GM12878 (cell line): ENCODE data around the gene VRK3. TPM values are rescaled to one million over a fixed set of nuclear protein-coding genes. Genes with fewer than 3 reads are reported as not detected.

Experiments
- BACH1 ChIP-seq: fragments of 450-650 bp; IDR thresholded peaks from 2 replicates; pipeline ENCODE4 v1.6.1; 2017; ENCODE audit warnings: mild to moderate bottlenecking, borderline replicate concordance
- CHD2 ChIP-seq: IDR thresholded peaks from 2 replicates; pipeline ENCODE4 v1.6.1; 2011; ENCODE audit warnings: low read depth, low read length, improper control_type of control experiment, borderline replicate concordance
- EP300 ChIP-seq, 2 experiments: fragments of 150-350 bp in 1 of 2; IDR thresholded peaks; 2 replicates each; pipeline ENCODE4 v1.6.1; 2011 to 2012; ENCODE audit warnings: low read depth in 2 of 2, low read length in 2 of 2, borderline replicate concordance in 1 of 2, improper control_type of control experiment in 1 of 2, inconsistent platforms in 1 of 2; ENCODE audit not compliant: control insufficient read depth in 1 of 2
- ESRRA ChIP-seq: IDR thresholded peaks from 2 replicates; pipeline ENCODE4 v1.6.1; 2012; ENCODE audit warnings: mild to moderate bottlenecking, low read length, improper control_type of control experiment
- GATAD2B ChIP-seq: fragments of 450-650 bp; conservative IDR thresholded peaks from 2 replicates; pipeline ENCODE4 v1.6.1; 2017; ENCODE audit warnings: low read depth, mild to moderate bottlenecking, moderate library complexity
- HSF1 ChIP-seq: fragments of 150-350 bp; IDR thresholded peaks from 2 replicates; pipeline ENCODE4 v1.6.1; 2014; ENCODE audit warnings: mild to moderate bottlenecking, low read depth, low read length
- LARP7 ChIP-seq: fragments of 450-650 bp; IDR thresholded peaks from 2 replicates; pipeline ENCODE4 v1.6.1; 2017; ENCODE audit warnings: mild to moderate bottlenecking
- MYB ChIP-seq: fragments of 150-350 bp; IDR thresholded peaks from 2 replicates; pipeline ENCODE4 v1.6.1; 2014; ENCODE audit warnings: mild to moderate bottlenecking, low read depth, low read length, borderline replicate concordance
- RAD51 ChIP-seq: fragments of 450-650 bp; IDR thresholded peaks from 2 replicates; pipeline ENCODE4 v1.6.1; 2016; ENCODE audit warnings: moderate library complexity, mild to moderate bottlenecking, inconsistent platforms
- RCOR1 ChIP-seq: conservative IDR thresholded peaks from 2 replicates; pipeline ENCODE4 v1.6.1; 2012; ENCODE audit warnings: low read depth, low read length, improper control_type of control experiment
- REST ChIP-seq: IDR thresholded peaks from 2 replicates; pipeline ENCODE4 v1.6.1; 2012; ENCODE audit warnings: mild to moderate bottlenecking, low read depth, low read length
- SREBF2 ChIP-seq: IDR thresholded peaks from 2 replicates; pipeline ENCODE4 v1.6.1; 2012; ENCODE audit warnings: mild to moderate bottlenecking, low read length
- STAT1 ChIP-seq: fragments of 450-650 bp; conservative IDR thresholded peaks from 2 replicates; pipeline ENCODE4 v1.6.1; 2014; ENCODE audit warnings: antibody characterized with exemption, mild to moderate bottlenecking
- TAF1 ChIP-seq: IDR thresholded peaks from 2 replicates; pipeline ENCODE4 v1.6.1; 2011; ENCODE audit warnings: mild to moderate bottlenecking, low read depth, low read length, borderline replicate concordance
- TCF7 ChIP-seq: IDR thresholded peaks from 2 replicates; pipeline ENCODE4 v1.6.1; 2014; ENCODE audit warnings: antibody characterized with exemption, borderline replicate concordance
- USF1 ChIP-seq: IDR thresholded peaks from 2 replicates; pipeline ENCODE4 v1.6.1; 2011; ENCODE audit warnings: borderline replicate concordance, low read depth, mild to moderate bottlenecking, moderate library complexity, mixed read lengths, low read length; ENCODE audit not compliant: insufficient read depth; ENCODE audit errors: extremely low read length
- ZBED1 ChIP-seq: IDR thresholded peaks from 2 replicates; pipeline ENCODE4 v1.6.1; 2016; ENCODE audit warnings: borderline replicate concordance
- ZBTB4 ChIP-seq: fragments of 450-650 bp; formaldehyde crosslinking; IDR thresholded peaks from 2 replicates; pipeline ENCODE4 v1.4.0; 2022; ENCODE audit warnings: mild to moderate bottlenecking, moderate library complexity
- ZNF207 ChIP-seq: fragments of 450-650 bp; IDR thresholded peaks from 2 replicates; pipeline ENCODE4 v1.6.1; 2014; ENCODE audit warnings: antibody characterized with exemption, mild to moderate bottlenecking, borderline replicate concordance
- ZNF622 ChIP-seq: fragments of 450-650 bp; IDR thresholded peaks from 2 replicates; pipeline ENCODE4 v1.6.1; 2017; ENCODE audit warnings: mild to moderate bottlenecking, inconsistent platforms
- polyA plus RNA-seq, 11 experiments: library from polyadenylated mRNA; depleted of rRNA in 4 of 11; unstranded in 6 of 11; stranded (reverse) in 5 of 11; fragments of >200 nt; fragmentation: Nextera tagmentation in 4 of 11; fragmentation: Illumina TruSeq in 1 of 11; extraction: Ambion mirVana in 4 of 11; extraction: Trizol in 1 of 11; gene quantifications; 1 replicate in 1 of 11; 2 replicates in 10 of 11; pipeline versions ENCODE4 v1.2.1 to v1.2.3, GENCODE V29; 2011 to 2016; ENCODE audit warnings: inconsistent platforms in 2 of 11, missing spikeins in 2 of 11, low read depth in 1 of 11
- total RNA-seq, 4 experiments: library from RNA; depleted of rRNA in 3 of 4; stranded (reverse); fragments of >200 nt in 3 of 4; fragmentation: Illumina TruSeq in 1 of 4; extraction: Trizol in 1 of 4; gene quantifications; 2 replicates each; pipeline versions ENCODE4 v1.2.1 to v1.2.3, GENCODE V29; 2013 to 2021

The VRK3 gene
- total and polyA plus RNA-seq, 10 of the 15 experiments (the other 5 are each of a cell fraction or from before 2014, with no cell fraction given) = 17.3 to 61.9 (median 35.5) TPM

- TF ChIP-seq ZBTB4 (CRISPR knock-in tag) (no peak), SREBF2 (no peak), ZNF207 (peak; percentile 94), MYB (no peak), GATAD2B (peak; percentile 62), TCF7 (no peak), ESRRA (no peak), CHD2 (peak; percentile 88), REST (no peak), TAF1 (peak; percentile 93), EP300 (IDR thresholded peaks at IDR 0.05; ENCODE audit: borderline replicate concordance in 1 of 2, control insufficient read depth in 1 of 2, low read depth in 2 of 2, low read length in 2 of 2) (no peak), RCOR1 (no peak; the same call in 1 of the 2 replicates), BACH1 (no peak; the same call in 1 of the 2 replicates), RAD51 (no peak), HSF1 (no peak), USF1 (no peak), ZBED1 (peak; percentile 85), ZNF622 (no peak), STAT1 (no peak), LARP7 (peak; percentile 91)
Observed at GRCh38 chr19:49929121-49929610, 96.0 kb downstream of the VRK3 start, which contains the start of the genes ATF5 and NUP62 (continued).
